Thoracic aorta (tissue), 2 donors: ENCODE results near the gene ADGRB3. TPM values are rescaled to one million over a fixed set of nuclear protein-coding genes. Genes with fewer than 3 reads are reported as not detected.

ENCODE experiments used
- ATAC-seq: fragments of 150-250 bp; one replicate; pipeline ENCODE4 v1.8.0; 2017; ENCODE audit warnings: low read depth; ENCODE audit not compliant: insufficient number of reproducible peaks, low FRiP score
- DNase-seq: peaks from one replicate; pipeline ENCODE4 v3.0.0-alpha.2; 2020; ENCODE audit warnings: low spot score
- H3K27ac ChIP-seq, 2 donors: fragments of 200-600 bp; sonication (generic); 1 replicate in 1 of 2; 2 replicates in 1 of 2; pipeline ENCODE4 v1.5.1; 2016; ENCODE audit warnings: mild to moderate bottlenecking in 2 of 2, moderate library complexity in 2 of 2
- H3K27me3 ChIP-seq: fragments of 200-600 bp; sonication (generic); replicated peaks from 2 replicates; pipeline ENCODE4 v1.6.0; 2016; ENCODE audit warnings: mild to moderate bottlenecking; ENCODE audit not compliant: insufficient read depth
- H3K36me3 ChIP-seq: fragments of 200-600 bp; sonication (generic); one replicate; pipeline ENCODE4 v1.5.1; 2016
- H3K4me1 ChIP-seq, 2 donors: fragments of 200-600 bp; sonication (generic); 1 replicate in 1 of 2; 2 replicates in 1 of 2; pipeline versions ENCODE4 v1.5.1 to v1.6.0; 2016; ENCODE audit warnings: low read depth in 2 of 2, mild to moderate bottlenecking in 1 of 2; ENCODE audit not compliant: control insufficient read depth in 1 of 2
- H3K4me3 ChIP-seq: fragments of 200-600 bp; sonication (generic); 2 replicates; pipeline ENCODE4 v1.5.1; 2016; ENCODE audit warnings: mild to moderate bottlenecking
- H3K9me3 ChIP-seq: fragments of 200-600 bp; sonication (generic); 2 replicates; pipeline ENCODE4 v1.5.1; 2016
- CTCF ChIP-seq: fragments of 200-600 bp; sonication (generic); IDR thresholded peaks from one replicate; pipeline ENCODE4 v1.5.1; 2019; ENCODE audit warnings: antibody characterized with exemption
- total RNA-seq, 2 donors: library from RNA; depleted of rRNA; stranded (reverse); fragments of >200 nt; gene quantifications; one replicate each; pipeline versions ENCODE4 v1.1.0 to v1.2.3, GENCODE V29; 2016

The ADGRB3 gene
- total RNA-seq, 2 donors from 2014 or later = 2.4 to 10.1 TPM

GRCh38 chr6:68642977-68643376 lies 7.9 kb downstream of the ADGRB3 start:
- H3K4me1 ChIP-seq = peaks cover 3 to 9% of the 10 kb centered on the region in 2 donors
- H3K36me3 ChIP-seq = no peaks in the 10 kb centered on the region
- TF ChIP-seq CTCF = no peak
- no peaks in the 10 kb centered on the region for H3K27me3 ChIP-seq
- ATAC-seq = no peak
- no peak for DNase-seq
- H3K9me3 ChIP-seq = no peaks in the 10 kb centered on the region
- H3K4me3 ChIP-seq = no peak overlapping the region
- no peak overlapping the region for H3K27ac ChIP-seq

GRCh38 chr6:68649669-68650068 lies 14.6 kb downstream of the ADGRB3 start:
- no peak for ATAC-seq
- no peak overlapping the region for H3K4me3 ChIP-seq
- no peak for DNase-seq

GRCh38 chr6:68650142-68650541 lies 15.1 kb downstream of the ADGRB3 start:
- Histone ChIP-seq H3K36me3 (no peaks in the 10 kb centered on the region), H3K4me3 (no peak overlapping the region), H3K27me3 (no peaks in the 10 kb centered on the region), H3K9me3 (no peaks in the 10 kb centered on the region), H3K27ac (no peak overlapping the region), H3K4me1 (peaks cover 8 to 19% of the 10 kb centered on the region in 2 donors)
- no peak for TF ChIP-seq CTCF
- ATAC-seq (no peak), DNase-seq (no peak)

More at GRCh38 chr6:68649669-68650068, 14.6 kb downstream of the ADGRB3 start:
- H3K4me1 ChIP-seq = peaks cover 8 to 19% of the 10 kb centered on the region in 2 donors
- H3K27ac ChIP-seq = no peak overlapping the region
- no peaks in the 10 kb centered on the region for H3K36me3 ChIP-seq
- H3K27me3 ChIP-seq = no peaks in the 10 kb centered on the region
- H3K9me3 ChIP-seq = no peaks in the 10 kb centered on the region
- no peak for TF ChIP-seq CTCF

- Histone ChIP-seq H3K4me3 (no peak overlapping the region), H3K36me3 (no peaks in the 10 kb centered on the region), H3K27me3 (no peaks in the 10 kb centered on the region), H3K9me3 (no peaks in the 10 kb centered on the region), H3K27ac (no peak overlapping the region), H3K4me1 (peaks cover 8 to 19% of the 10 kb centered on the region in 2 donors)
- DNase-seq (no peak), ATAC-seq (no peak)
- no peak for TF ChIP-seq CTCF
These were observed 16.2 kb downstream of the ADGRB3 start for GRCh38 chr6:68651011-68651985.

- no peak overlapping the region for H3K27ac ChIP-seq
These were observed 17.0 kb downstream of the ADGRB3 start for GRCh38 chr6:68652117-68652536.

More at GRCh38 chr6:68652117-68652536, 17.0 kb downstream of the ADGRB3 start:
- Histone ChIP-seq H3K4me3 (no peak overlapping the region), H3K27me3 (no peaks in the 10 kb centered on the region), H3K9me3 (no peaks in the 10 kb centered on the region), H3K4me1 (peaks cover 8 to 19% of the 10 kb centered on the region in 2 donors), H3K36me3 (no peaks in the 10 kb centered on the region)
- no peak for DNase-seq
- no peak for TF ChIP-seq CTCF
- no peak for ATAC-seq
